G401.6 (cell line): ENCODE data around the gene SYTL4.

Experiments used
- FAIRE-seq: peaks from 2 replicates; lab custom pipeline; 2012; peaks lifted over from hg19 to GRCh38; lab: Jason Lieb, UNC

The SYTL4 gene

DNA sequence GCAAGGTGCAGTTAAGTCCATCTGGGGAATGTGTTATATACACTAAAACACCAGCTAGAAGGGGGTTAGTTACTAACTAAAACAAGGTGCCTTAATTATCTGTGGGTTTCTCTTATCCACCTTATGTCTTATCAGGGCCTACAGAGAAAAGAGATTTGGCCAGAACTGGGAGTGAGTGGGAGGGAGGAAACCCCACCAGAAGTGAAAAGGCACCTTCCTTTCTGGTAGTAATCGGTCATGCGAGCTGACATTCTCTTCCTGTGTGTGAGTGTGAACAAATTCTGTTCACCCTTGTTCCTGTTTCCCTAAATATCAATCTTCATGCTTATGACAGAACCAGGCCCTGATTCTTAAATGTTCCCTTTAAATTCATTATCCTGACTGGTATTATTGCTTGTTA, 44.4 kb downstream of the SYTL4 start:
- FAIRE-seq, result no peak

DNA sequence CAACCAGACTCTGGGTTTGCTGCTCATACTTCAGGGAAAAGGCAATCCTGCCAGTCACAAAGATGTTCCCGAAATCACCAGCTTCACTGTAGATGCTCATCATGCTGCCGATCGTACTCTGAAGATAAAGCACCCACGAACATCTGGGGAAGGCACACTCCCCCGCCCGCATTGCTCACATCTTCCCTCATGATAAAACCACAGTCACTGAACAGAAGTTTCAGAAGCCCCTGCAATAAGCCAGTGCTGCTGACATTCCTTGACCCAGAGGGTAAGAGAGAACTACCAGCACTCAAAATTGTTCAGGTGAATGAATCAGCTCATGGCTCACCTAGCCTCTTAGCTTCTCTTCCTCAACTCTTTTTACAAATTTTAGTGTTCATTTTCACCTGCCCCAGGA, 44.8 kb downstream of the SYTL4 start:
- FAIRE-seq, result no peak

DNA sequence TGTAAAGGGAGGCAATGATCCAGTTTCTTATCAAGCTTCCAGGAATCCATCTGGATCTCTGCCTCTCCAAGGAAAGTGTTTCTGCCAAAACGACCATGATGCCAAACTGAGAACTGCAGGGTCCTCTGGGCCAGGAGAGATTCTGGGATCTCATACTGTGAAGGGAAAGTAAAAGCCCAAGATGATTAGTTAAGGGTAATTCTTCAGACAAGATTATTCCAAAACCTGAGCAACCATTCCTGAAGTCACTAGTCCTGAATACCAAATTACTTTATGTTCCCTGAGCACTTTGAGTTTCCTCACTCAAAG, 46.0 kb downstream of the SYTL4 start:
- no peak for FAIRE-seq

DNA sequence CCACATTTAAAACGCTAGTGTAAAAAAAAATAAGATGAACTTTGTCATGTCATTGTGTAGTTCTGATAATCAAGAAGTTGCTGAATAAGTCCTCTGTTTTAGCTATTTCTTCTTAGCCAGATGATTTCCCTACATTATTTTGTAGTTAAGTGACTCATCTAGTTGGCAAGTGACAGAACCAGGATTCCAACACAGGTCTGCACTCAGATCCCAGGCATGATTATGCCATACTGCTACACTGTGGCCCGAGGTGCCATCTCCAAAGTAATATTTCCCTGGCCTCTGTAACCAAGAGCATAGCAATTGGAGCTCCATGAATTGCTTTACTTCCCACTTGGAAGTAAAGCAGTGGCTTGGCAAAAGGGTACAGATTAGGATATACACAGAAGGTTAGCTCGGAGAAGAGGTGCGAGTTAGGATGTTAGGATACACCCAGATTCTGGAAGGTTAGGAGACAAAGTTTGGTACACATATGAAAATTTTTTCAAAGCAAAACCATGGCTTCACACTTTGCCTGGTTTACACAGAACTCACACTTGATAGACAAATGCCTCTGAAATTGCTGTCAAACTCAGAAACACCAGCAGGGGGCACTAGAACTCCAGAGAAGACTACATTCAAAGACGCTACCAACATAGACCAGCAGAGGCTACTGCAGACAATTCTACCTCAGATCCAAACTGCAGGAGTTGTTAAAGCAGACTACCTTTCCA, 46.5 kb downstream of the SYTL4 start:
- peak; percentile 93 for FAIRE-seq

DNA sequence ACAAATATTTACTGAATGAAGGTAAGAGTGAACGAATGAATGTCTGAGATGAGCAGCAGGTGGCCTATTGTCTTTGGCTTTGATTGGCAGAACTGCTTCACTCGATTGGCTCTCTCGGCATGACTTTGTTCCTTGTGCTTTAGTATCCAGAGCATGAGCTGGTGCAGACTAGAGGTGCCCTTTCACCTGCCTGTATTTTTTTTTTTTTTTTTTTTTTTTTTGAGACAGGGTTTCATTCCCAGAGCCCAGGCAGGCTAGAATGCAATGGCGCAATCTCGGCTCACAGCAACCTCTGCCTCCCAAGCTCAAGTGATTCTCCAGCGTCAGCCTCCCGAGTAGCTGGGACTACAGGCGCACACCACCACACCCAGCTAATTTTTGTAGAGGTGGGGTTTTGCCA, 49.0 kb downstream of the SYTL4 start:
- FAIRE-seq, result no peak

DNA sequence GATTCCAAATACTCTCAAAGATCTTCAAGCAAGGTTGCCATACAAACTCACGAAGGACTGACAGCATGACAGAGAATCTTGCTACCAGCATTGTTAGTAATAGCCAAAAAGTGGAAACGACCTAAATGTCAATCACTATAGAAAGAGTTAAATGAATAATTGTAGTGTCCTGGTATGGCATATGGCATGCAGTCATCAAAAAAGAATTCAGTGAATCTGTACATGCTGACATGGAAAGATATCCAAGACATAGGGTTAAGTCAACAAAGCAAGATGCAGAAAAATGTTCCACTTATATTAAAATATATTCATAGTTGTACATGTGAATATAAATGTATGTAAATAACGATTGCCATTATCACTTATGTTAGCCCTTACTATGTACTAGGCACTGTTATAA, 50.3 kb downstream of the SYTL4 start:
- no peak for FAIRE-seq

DNA sequence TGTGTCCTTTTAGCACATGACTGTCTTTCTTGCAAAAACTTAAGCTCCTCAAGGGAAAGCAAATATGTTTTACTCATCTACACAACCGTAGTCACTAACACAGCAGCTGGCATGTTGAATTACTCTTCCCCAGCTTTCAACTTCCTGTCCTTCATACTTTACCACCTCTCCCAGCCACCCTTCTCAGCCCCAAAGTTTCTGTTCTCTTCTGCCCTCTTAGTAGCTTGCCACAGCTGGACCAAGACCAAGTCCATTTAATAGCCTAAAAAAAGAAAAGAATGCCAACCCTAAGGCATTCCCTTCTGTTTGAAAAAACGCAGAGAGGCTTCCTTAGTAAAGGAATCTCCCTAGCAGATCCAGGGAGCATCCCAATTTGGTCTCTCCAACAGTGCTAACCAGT, 51.2 kb downstream of the SYTL4 start:
- FAIRE-seq, result no peak

DNA sequence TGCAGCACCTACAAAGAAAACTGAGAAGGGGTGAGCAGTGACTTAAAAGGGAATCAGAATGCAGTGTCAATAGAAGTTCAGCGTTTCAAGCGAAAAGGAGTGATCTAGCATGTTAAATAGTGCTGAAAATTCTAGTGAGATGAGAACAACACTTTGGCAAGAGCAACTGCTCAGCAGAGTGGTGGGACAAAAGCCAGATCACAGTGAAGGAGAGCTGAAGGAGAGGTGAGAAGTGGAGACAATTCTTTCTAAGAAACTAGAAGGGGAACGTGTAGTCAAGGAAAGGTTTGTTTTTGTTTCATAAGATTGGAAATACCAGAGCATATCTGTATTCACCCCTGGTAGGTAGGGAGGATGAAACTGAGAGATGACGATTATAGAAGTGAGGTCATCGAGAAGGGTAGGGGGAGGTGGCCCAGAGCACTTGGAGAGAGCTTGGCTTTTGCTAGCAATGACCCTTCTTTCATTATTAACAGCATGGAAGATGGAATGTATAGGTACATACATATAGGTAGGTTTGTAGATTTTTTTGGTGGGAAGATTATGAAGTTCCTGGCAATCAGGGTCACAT, 54.2 kb downstream of the SYTL4 start:
- no peak for FAIRE-seq

DNA sequence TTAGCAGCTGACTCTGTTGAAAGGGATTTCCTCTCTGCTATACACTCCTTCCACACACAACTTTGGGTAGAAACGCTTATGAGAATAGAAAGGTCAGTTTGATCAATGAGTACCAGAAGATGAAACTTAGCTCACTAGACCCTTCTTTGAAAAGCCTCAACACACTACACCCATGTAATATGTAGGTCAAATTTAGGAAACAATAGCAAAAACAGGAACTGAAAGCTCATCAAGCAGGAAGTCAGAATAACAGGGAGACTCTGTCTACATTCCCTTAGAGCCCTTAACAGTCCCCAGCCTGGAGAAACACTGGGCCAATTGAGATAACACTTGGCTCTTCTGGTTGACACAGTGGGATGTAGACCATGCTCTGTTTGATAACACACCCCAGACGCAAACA, 57.2 kb downstream of the SYTL4 start:
- no peak for FAIRE-seq

DNA sequence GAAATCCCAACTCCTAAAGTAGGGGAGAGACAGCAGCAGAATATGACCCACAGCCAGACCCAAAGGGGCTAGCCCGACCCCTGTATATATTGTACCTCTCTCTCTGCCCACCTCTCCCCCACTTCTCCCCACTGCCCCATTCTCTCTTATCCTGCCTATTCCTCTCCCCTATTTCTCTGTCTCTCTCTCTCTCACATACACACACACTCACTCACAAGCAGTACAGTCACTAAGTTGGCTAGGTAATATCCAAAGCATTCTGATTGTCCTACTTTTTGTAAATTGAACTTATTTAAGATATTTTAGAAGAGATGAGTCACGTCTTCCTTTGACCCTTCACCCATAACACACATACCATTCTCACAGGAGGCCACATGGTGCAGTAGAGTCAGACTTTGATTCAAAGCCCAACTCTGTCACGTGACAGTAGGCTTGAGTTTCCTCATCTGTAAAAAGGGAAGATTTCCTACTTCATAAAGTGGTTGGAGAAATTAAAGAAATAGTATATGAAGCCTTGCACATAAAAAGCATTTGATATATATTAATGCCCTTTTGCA, 58.4 kb downstream of the SYTL4 start:
- FAIRE-seq, result no peak

DNA sequence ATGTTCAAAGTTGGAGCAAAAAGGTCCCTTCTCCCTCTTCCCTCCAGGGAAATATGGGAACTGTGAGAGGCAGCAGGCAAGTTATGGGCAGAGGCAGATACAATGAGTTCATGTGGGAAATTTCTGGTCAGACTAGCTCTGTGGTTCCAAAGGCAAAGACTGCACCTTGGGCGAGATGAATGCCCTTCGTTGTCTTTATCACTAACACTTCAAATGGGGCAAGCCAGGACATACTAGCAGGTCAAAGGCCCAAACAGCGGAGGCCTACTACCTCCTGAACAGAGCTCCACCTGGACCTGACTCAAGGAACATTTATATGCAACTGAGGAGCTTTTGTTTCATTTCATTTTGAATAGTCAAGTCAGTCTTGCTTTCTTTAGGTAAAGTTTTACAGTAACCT, 59.0 kb downstream of the SYTL4 start:
- FAIRE-seq, result no peak

DNA sequence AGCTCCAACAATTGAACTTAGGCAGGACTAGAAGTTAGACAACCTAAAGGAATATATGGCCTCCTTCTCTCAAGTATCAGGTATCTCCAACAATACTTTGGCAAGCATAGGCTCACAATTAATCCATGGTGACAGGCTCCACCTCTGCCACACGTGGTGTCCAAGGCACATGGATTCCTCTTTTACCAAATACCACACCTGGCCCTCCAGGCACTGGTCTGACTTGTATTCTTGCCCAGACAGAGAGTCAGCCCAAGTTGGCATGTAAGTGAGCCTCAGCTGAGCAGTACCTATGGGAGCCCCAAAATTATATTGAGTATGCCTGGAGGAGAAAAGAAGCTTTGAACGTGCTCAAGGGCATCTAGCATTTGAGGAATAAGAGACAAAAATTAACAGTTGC, 68.3 kb downstream of the SYTL4 start:
- no peak for FAIRE-seq

DNA sequence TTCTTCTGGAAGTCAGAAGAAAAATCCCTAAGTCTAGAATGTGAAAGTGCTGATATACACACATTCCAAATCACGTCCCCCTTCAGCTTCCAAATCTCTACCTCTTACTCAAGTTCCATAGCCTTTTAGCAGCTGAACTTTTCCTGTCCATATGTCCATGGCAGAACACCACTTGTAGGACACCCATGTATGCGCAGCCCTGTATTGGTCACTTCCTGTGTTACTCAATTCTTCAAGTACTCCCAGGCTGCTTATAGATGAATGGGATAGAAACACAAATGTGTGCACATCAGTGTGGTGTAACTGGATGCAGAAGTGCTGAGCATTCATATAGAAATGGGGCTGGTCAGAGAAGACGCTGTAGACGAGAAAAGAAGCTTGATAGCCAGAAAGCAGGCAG, 69.1 kb downstream of the SYTL4 start:
- FAIRE-seq, result no peak

DNA sequence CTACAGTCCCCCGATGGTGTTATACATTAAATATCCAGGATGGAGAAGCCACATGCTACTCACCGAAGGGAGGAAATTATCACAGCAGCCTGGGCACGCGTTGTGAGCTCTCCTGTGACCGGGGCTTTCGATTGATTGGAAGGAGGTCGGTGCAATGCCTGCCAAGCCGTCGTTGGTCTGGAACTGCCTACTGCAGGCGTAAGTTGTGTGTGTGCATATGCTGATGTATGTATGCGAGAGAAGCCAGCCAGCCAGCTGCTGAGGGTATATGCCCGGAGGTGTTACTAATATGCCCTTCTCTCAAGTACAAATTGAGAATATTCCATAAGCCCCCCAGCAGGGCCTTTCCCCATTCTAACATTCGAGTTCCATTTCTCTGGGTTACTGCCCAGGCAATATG, 69.8 kb downstream of the SYTL4 start:
- no peak for FAIRE-seq

DNA sequence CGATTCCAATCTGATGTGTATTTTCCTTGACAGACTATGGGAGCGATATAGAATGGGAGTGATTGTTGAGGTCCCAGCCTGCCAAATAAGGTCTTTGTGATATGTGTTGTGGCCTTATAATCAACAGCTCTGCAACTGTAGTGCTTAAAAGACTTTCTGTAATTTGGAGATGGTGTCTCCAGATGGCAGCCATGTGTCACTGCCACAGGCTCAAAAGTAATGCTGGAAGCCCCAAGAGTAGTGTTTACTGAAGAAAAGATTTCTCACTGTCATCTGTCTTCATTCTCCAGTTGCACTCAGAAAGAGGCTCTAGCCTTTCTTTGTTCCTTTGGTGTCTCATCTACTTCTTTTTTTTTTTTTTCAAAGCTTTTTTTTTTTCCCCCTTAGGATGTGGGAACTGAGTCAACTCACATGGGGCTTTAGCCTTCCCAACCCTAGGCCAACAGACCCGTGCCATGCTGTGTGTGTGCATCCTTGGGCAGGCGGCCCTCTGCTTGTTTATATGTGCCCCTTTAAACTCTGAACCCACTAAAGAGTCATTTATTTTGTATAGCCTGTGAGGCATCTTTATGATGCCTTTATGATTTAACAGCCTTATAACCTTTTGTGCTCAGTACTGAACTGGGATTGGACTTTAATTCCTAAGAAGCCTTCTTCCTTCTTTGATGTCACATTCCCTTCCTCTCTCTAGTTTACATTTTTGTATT, 72.3 kb downstream of the SYTL4 start:
- FAIRE-seq, result no peak

DNA sequence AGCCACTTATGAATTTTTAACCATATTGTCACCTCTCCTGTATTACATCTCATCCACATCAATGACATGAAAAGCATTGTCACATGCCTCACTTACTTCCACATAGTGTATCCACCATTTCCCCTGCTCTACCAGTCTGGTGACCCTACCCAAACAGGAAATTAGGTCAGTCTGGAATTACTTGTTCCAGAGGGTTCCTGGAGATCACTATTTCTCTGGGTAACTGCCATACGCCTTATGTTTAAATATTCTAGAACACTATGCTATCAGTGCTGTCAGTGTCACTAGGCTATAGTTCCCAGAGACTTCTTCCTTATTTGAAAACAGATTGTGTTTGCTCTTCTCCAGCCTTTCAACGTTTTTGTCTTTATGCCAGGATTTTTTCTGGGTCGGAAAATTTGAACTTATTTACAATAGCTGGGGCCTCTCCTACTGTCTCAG, 73.0 kb downstream of the SYTL4 start:
- FAIRE-seq, result no peak

DNA sequence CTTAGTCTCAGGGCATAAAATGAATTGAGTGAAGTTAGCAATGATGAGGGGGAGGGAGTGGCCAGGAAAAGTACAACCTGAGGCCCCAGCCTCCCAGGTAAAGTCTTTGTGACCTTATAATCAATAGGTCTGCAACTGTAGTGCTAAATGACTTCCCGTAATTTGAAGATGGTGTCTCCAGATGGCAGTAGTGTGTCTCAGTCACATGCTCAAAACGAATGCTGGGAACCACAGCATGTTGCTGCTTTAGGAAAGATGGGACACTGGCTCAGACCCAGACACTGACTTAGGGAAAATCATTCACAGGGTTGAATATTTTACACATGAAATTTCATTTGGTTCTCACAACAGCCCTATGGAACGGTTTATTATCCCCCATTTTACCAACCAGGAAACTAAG, 77.7 kb downstream of the SYTL4 start:
- no peak for FAIRE-seq

DNA sequence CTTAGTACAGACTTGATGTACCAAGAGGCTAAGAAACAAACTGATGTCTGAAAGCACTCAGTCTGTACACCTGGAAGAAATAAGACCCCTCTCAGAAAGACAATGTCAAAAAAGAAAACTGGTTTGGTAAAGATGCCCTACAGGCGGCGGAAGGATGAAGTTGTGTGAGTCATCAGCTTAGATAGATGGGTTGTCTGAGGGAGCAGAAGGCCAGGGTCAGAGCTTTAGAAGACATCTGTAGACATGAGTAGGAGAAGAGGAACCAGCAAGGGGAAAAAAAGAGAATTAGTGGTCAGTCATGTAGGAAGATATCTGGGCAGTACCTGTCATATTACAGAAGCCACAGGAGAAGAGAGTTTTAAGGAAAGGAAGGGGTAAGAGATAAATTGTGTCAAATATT, 79.7 kb downstream of the SYTL4 start:
- FAIRE-seq, result no peak

DNA sequence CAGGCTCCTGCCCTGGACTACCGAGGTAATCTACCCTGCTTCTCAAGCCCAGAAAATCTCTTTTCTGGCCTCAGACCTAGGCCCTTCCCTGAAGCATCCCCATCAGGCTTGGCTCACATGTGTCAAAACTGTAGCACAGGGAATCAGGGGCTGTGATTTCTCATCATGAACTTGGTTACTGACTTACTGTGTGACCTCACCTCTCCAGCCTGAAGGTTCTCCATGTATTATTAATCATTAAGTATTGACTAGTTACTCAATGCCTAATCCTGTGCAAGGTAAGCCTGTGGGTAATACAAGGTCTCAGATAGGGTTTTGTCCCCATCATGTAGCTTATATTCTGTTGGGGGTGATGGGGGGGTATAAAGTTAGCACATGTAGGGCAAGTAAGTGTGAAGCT, 81.1 kb downstream of the SYTL4 start:
- FAIRE-seq, result no peak

DNA sequence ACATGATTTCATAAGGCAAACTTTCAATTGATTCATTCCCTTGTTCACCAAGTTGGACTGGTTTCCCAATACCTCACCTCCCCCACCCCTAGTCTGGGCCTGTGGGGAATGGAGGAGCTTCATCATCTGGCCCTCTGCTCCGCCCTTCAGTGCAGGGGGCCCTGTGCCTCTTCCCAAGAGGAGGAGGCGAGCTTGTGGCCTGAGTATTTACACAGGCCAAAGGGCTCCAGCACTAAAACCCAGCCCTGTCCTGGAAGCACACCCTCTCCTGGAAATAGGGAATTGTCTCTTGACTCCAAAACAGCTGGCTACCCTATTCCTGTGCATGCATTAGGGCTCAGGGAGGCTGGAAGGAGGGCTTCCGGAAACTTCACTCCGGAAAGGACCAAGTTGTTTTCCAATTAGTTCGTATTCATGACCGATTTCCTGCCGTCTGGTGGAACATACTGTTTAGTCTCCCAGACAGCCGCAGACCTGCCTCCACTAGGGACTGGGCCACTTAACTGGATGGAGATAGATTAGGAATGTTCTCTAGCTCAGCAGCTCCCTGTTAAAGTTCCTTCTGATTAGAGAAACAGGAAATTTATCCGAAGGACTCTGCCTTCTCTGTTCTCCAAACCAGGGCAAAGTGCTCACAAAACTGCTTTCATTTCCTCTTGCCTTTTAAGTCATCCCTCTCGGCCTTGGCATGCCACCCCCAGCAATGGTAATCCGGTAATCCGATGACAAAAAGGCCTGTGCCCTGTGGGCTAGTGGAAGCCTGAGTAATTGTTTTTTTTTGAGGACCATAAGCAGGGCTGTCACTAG, 82.2 kb downstream of the SYTL4 start:
- FAIRE-seq, result no peak

DNA sequence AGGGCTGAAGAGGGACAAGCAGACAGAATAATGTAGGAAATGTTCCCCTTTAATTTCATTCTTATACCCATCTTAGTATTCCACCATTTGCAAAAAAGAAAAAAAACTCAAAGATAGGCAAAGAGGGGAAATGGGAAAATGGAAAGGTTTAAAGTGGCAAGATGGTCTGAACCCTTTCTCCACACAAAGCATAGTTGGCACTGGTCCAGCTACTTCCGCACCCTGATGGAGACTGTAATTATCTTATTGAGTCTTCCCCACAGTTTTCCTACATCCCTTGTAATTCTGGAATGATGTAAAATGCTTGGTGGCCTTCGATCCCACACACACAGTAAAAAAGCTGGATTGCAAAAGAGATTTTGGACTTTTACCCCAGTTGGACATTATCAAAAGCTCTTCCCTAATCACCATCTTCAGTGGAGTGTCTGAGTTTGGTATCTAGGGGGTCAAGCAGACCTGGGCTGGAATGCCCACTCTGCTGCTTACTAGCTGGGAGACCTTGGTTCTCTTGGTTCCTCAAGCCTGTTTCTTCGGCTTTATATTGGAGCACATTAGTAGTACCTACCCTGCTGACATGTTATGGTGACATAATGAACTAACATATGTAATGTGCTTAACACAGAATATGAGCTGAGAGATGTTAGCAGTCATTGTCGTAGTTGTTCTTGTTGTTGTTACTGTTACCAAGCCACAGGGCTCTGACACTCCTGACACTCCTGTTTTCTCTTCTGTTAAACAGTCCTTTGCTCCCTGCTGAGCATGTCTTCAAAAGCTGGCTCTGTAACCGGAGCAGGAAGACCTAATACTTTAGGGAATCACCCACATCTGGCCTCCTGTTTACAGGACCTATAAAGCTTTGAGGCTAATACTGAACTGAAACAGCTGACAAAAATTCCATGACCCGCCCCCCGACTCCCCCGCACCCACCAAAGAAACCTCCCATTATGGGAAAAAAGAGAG, 83.2 kb downstream of the SYTL4 start:
- no peak for FAIRE-seq

DNA sequence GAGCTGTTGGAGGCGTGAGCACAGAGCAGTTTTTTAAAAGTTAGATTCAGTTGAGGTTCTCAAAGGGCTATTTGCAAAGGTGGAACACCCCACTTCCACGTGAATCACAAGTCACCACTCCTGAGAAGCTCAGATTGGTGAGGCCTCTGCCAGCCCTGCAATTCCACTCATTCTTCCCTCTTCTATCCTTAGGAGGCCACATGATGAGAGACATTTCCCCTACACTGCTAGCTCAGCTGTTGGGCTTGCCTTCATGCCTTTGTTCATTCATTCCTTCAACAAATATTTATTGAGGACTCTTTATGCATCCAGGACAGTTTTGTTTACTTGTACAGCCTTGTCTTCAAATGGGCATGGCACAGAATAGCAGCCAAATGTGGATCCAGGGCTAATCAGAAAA, 84.2 kb downstream of the SYTL4 start:
- no peak for FAIRE-seq
